Measurements from ENCODE around the gene TLE5.
"Not testable (repeated sequence)": the region's sequence is repeated elsewhere in the genome, so short reads cannot be mapped to it uniquely, and the experiment has no call there.

TLE5 gene

GRCh38 chr19:3098515-3099346 is 36.4 kb upstream of the TLE5 start:
- H3K9ac ChIP-seq (ENCODE audit: insufficient read length): peak overlapping the region; percentile 14
- no peaks in the 10 kb centered on the region for H3K9me3 ChIP-seq (ENCODE audit: low read depth, low read length)
- H3K4me3 ChIP-seq: no peak overlapping the region
- TF ChIP-seq POLR2AphosphoS5 (IDR thresholded peaks at IDR 0.05; ENCODE audit: borderline replicate concordance, low read depth, low read length) (no peak), FOXP2 (optimal IDR thresholded peaks at IDR 0.05; ENCODE audit: control extremely low read depth, extremely low read length, insufficient read depth) (no peak), EZH2 (IDR thresholded peaks at IDR 0.05) (no peak)
- peak overlapping the region; percentile 31; the same call in 1 of the 2 replicates for H3K27ac ChIP-seq
- no peaks in the 10 kb centered on the region for H3K36me3 ChIP-seq (ENCODE audit: insufficient read depth, low read length)
- no peak for DNase-seq (ENCODE audit: low read depth, low spot score)

- H3K9ac ChIP-seq (ENCODE audit: insufficient read length): peak overlapping the region; percentile 14
- no peak for DNase-seq (ENCODE audit: low read depth, low spot score)
- no peak overlapping the region for H3K4me3 ChIP-seq
- no peaks in the 10 kb centered on the region for H3K36me3 ChIP-seq (ENCODE audit: insufficient read depth, low read length)
- H3K27ac ChIP-seq: 0 out of 2 replicates have a peak overlapping the region, but pooled peaks have one; percentile 31
- no peak for TF ChIP-seq FOXP2 (optimal IDR thresholded peaks at IDR 0.05; ENCODE audit: control extremely low read depth, extremely low read length, insufficient read depth)
- no peak for TF ChIP-seq EZH2 (IDR thresholded peaks at IDR 0.05)
- TF ChIP-seq POLR2AphosphoS5 (IDR thresholded peaks at IDR 0.05; ENCODE audit: borderline replicate concordance, low read depth, low read length): no peak
- H3K9me3 ChIP-seq (ENCODE audit: low read depth, low read length): no peaks in the 10 kb centered on the region
Measured at GRCh38 chr19:3098141-3098514, 35.8 kb upstream of the TLE5 start.

- no peak for TF ChIP-seq POLR2AphosphoS5 (IDR thresholded peaks at IDR 0.05; ENCODE audit: borderline replicate concordance, low read depth, low read length)
- no peak for TF ChIP-seq EZH2 (IDR thresholded peaks at IDR 0.05)
- no peak for TF ChIP-seq FOXP2 (optimal IDR thresholded peaks at IDR 0.05; ENCODE audit: control extremely low read depth, extremely low read length, insufficient read depth)
- no peaks in the 10 kb centered on the region for H3K9me3 ChIP-seq (ENCODE audit: low read depth, low read length)
Measured at GRCh38 chr19:3097442-3097871, 35.2 kb upstream of the TLE5 start.

GRCh38 chr19:3096902-3097326 is 34.6 kb upstream of the TLE5 start:
- TF ChIP-seq EZH2 (IDR thresholded peaks at IDR 0.05): no peak
- no peak for TF ChIP-seq POLR2AphosphoS5 (IDR thresholded peaks at IDR 0.05; ENCODE audit: borderline replicate concordance, low read depth, low read length)
- TF ChIP-seq FOXP2 (optimal IDR thresholded peaks at IDR 0.05; ENCODE audit: control extremely low read depth, extremely low read length, insufficient read depth): no peak
- no peaks in the 10 kb centered on the region for H3K9me3 ChIP-seq (ENCODE audit: low read depth, low read length)
- DNase-seq (ENCODE audit: low read depth, low spot score): no peak
- no peak overlapping the region for H3K27ac ChIP-seq
- H3K36me3 ChIP-seq (ENCODE audit: insufficient read depth, low read length): no peaks in the 10 kb centered on the region
- no peak overlapping the region for H3K9ac ChIP-seq (ENCODE audit: insufficient read length)
- H3K4me3 ChIP-seq: no peak overlapping the region; the same call in 1 of the 2 replicates

More at GRCh38 chr19:3097442-3097871, 35.2 kb upstream of the TLE5 start:
- no peak for DNase-seq (ENCODE audit: low read depth, low spot score)
- Histone ChIP-seq H3K9ac (ENCODE audit: insufficient read length) (no peak overlapping the region), H3K27ac (no peak overlapping the region), H3K4me3 (no peak overlapping the region), H3K36me3 (ENCODE audit: insufficient read depth, low read length) (no peaks in the 10 kb centered on the region)

- no peaks in the 10 kb centered on the region for H3K36me3 ChIP-seq (ENCODE audit: insufficient read depth, low read length)
- no peak overlapping the region for H3K27ac ChIP-seq
- H3K9me3 ChIP-seq (ENCODE audit: low read depth, low read length): no peaks in the 10 kb centered on the region
- no peak for TF ChIP-seq FOXP2 (optimal IDR thresholded peaks at IDR 0.05; ENCODE audit: control extremely low read depth, extremely low read length, insufficient read depth)
- TF ChIP-seq POLR2AphosphoS5 (IDR thresholded peaks at IDR 0.05; ENCODE audit: borderline replicate concordance, low read depth, low read length): no peak
- TF ChIP-seq EZH2 (IDR thresholded peaks at IDR 0.05): no peak
- no peak for DNase-seq (ENCODE audit: low read depth, low spot score)
- H3K4me3 ChIP-seq: peak overlapping the region; percentile 90
- H3K9ac ChIP-seq (ENCODE audit: insufficient read length): peak overlapping the region; percentile 92
Measured at GRCh38 chr19:3096267-3096901, 34.1 kb upstream of the TLE5 start.

GRCh38 chr19:3095441-3096191 is 33.3 kb upstream of the TLE5 start:
- H3K27ac ChIP-seq: no peak overlapping the region
- H3K9me3 ChIP-seq (ENCODE audit: low read depth, low read length): no peaks in the 10 kb centered on the region
- H3K4me3 ChIP-seq: peak overlapping the region; percentile 90
- no peak for DNase-seq (ENCODE audit: low read depth, low spot score)
- no peaks in the 10 kb centered on the region for H3K36me3 ChIP-seq (ENCODE audit: insufficient read depth, low read length)
- H3K9ac ChIP-seq (ENCODE audit: insufficient read length): peak overlapping the region; percentile 92
- TF ChIP-seq POLR2AphosphoS5 (IDR thresholded peaks at IDR 0.05; ENCODE audit: borderline replicate concordance, low read depth, low read length) (no peak), EZH2 (IDR thresholded peaks at IDR 0.05) (no peak), FOXP2 (optimal IDR thresholded peaks at IDR 0.05; ENCODE audit: control extremely low read depth, extremely low read length, insufficient read depth) (no peak)

GRCh38 chr19:3094601-3095440 is 32.5 kb upstream of the TLE5 start:
- H3K27ac ChIP-seq: no peak overlapping the region

GRCh38 chr19:3089299-3089855 is 27.1 kb upstream of the TLE5 start:
- not testable (repeated sequence) for H3K36me3 ChIP-seq (ENCODE audit: insufficient read depth, low read length); H3K9ac ChIP-seq (ENCODE audit: insufficient read length); H3K9me3 ChIP-seq (ENCODE audit: low read depth, low read length); DNase-seq (ENCODE audit: low read depth, low spot score); H3K27ac ChIP-seq; H3K4me3 ChIP-seq

More at GRCh38 chr19:3094601-3095440, 32.5 kb upstream of the TLE5 start:
- H3K9me3 ChIP-seq (ENCODE audit: low read depth, low read length): no peaks in the 10 kb centered on the region
- peak overlapping the region; percentile 92 for H3K9ac ChIP-seq (ENCODE audit: insufficient read length)
- peak overlapping the region; percentile 90 for H3K4me3 ChIP-seq
- no peaks in the 10 kb centered on the region for H3K36me3 ChIP-seq (ENCODE audit: insufficient read depth, low read length)
- TF ChIP-seq EZH2 (IDR thresholded peaks at IDR 0.05) (no peak), FOXP2 (optimal IDR thresholded peaks at IDR 0.05; ENCODE audit: control extremely low read depth, extremely low read length, insufficient read depth) (peak; percentile 14), POLR2AphosphoS5 (IDR thresholded peaks at IDR 0.05; ENCODE audit: borderline replicate concordance, low read depth, low read length) (no peak)
- DNase-seq (ENCODE audit: low read depth, low spot score): no peak

All from SK-N-MC (cell line).